OCI-LY3 (cell line): ENCODE results near the gene FAM120A.

ENCODE experiments used
- H2AFZ ChIP-seq: fragments of 200-600, 300-600 bp; shearing (Covaris generic); 2 replicates; pipeline ENCODE4 v1.6.0; 2014; ENCODE audit warnings: antibody characterized with exemption, low read depth, low read length
- H3K27ac ChIP-seq: fragments of 200-600, 300-600 bp; sonication (generic); 2 replicates; pipeline ENCODE4 v1.5.1; 2014; ENCODE audit warnings: mild to moderate bottlenecking, low read length, moderate library complexity, mixed read lengths
- H3K27me3 ChIP-seq: fragments of 200-600, 300-600 bp; sonication (generic); 2 replicates; pipeline ENCODE4 v1.6.1; 2014; ENCODE audit warnings: low read depth, low read length, mixed read lengths
- H3K36me3 ChIP-seq: fragments of 200-600, 300-600 bp; sonication (generic); replicated peaks from 2 replicates; pipeline ENCODE3; 2014; ENCODE audit warnings: low read depth, low read length, mixed read lengths
- H3K4me1 ChIP-seq: fragments of 300-600, 200-600 bp; sonication (generic); 2 replicates; pipeline ENCODE4 v1.6.1; 2014; ENCODE audit warnings: low read length, mixed read lengths
- H3K4me2 ChIP-seq: fragments of 200-600, 300-600 bp; sonication (generic); 2 replicates; pipeline ENCODE4 v1.6.1; 2014; ENCODE audit warnings: low read length, mixed read lengths
- H3K4me3 ChIP-seq: fragments of 300-600, 200-600 bp; sonication (generic); 2 replicates; pipeline ENCODE4 v1.5.1; 2014; ENCODE audit warnings: antibody characterized with exemption, mild to moderate bottlenecking, low read length, moderate library complexity
- H3K79me2 ChIP-seq: fragments of 300-600, 200-600 bp; shearing (Covaris generic); 2 replicates; pipeline ENCODE4 v1.6.1; 2014; ENCODE audit warnings: mild to moderate bottlenecking, low read length, mixed read lengths
- H3K9ac ChIP-seq: fragments of 300-600, 200-600 bp; shearing (Covaris generic); 2 replicates; pipeline ENCODE4 v1.6.0; 2014; ENCODE audit warnings: mild to moderate bottlenecking, low read length, moderate library complexity
- H3K9me3 ChIP-seq: fragments of 200-600, 300-600 bp; shearing (Covaris generic); 2 replicates; pipeline ENCODE4 v1.6.1; 2014; ENCODE audit warnings: low read length, mixed read lengths; ENCODE audit not compliant: insufficient read depth
- H4K20me1 ChIP-seq: fragments of 200-600, 300-600 bp; sonication (generic); 2 replicates; pipeline ENCODE4 v1.6.1; 2016; ENCODE audit warnings: low read length, mixed read lengths; ENCODE audit not compliant: insufficient read depth
- EZH2phosphoT487 ChIP-seq: fragments of 200-600 bp; shearing (Covaris generic); IDR thresholded peaks from 2 replicates; pipeline ENCODE4 v1.6.1; 2018; ENCODE audit warnings: antibody characterized with exemption, mixed run types, low read depth
- TF ChIP-seq, protein P1 (sequence below): fragments of 200-600, 300-600 bp; sonication (generic); IDR thresholded peaks from 2 replicates; pipeline ENCODE4 v1.5.1; 2014; ENCODE audit warnings: antibody characterized with exemption, low read length, low read depth

FAM120A gene

DNA sequence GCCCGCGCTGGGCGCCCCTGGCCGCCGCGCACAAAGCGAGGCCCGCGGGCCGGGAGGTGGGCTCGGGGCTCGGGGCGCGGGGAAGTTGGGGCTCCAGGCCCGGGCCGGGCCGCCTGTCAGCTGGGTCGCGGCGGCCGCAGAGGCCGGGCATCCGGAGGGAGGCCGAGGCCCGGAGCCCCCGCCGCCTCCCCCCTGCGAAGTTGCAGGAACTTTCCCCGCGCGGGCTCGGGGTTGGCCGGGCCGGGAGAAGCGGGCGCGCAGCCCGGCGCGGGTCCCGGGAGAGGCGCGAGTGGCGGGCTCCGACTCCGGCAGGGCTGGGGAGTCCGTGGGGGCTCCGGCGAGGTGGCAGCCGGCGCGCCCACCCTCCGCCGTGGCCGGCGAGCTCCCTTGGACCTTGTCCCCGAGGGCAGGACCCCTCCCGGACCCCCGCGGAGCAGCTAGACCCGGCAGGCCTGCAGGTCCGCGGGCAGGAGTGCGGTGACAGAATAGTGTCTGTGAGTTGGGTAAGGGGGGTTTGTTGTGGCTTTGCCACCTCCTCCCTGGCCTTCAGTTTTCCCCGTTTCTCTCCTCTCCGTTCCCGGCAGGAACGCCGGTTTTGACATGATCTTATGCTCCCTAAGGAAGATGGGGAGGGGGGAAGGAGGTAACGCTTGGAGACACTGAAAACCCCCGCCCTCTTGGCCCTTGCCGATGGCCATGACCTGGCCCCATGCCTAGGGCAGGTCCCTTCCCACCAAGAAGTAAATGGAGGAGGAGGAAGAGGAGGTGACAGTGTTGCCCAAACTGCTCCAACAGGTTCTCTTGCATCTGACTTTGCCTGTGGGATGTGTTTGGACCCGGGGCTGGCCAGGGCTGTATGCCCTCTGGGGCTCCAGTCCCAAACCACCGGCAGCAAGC lies 125.8 kb downstream of the FAM120A start:
- no peaks in the 10 kb centered on the region for H3K9me3 ChIP-seq
- H3K27me3 ChIP-seq = no peaks in the 10 kb centered on the region
- H3K36me3 ChIP-seq = no peaks in the 10 kb centered on the region
- peaks cover 13% of the 10 kb centered on the region; the same call in 1 of the 2 replicates for H4K20me1 ChIP-seq
- TF ChIP-seq, protein P1, sequence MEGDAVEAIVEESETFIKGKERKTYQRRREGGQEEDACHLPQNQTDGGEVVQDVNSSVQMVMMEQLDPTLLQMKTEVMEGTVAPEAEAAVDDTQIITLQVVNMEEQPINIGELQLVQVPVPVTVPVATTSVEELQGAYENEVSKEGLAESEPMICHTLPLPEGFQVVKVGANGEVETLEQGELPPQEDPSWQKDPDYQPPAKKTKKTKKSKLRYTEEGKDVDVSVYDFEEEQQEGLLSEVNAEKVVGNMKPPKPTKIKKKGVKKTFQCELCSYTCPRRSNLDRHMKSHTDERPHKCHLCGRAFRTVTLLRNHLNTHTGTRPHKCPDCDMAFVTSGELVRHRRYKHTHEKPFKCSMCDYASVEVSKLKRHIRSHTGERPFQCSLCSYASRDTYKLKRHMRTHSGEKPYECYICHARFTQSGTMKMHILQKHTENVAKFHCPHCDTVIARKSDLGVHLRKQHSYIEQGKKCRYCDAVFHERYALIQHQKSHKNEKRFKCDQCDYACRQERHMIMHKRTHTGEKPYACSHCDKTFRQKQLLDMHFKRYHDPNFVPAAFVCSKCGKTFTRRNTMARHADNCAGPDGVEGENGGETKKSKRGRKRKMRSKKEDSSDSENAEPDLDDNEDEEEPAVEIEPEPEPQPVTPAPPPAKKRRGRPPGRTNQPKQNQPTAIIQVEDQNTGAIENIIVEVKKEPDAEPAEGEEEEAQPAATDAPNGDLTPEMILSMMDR = no peak
- no peak for TF ChIP-seq EZH2phosphoT487
- H3K4me3 ChIP-seq = peak overlapping the region; percentile 97
- peak overlapping the region; percentile 92 for H3K9ac ChIP-seq
- H3K27ac ChIP-seq = no peak overlapping the region
- H3K79me2 ChIP-seq = peaks cover 62% of the 10 kb centered on the region
- H3K4me1 ChIP-seq = peaks cover 15% of the 10 kb centered on the region
- peak overlapping the region; percentile 95 for H3K4me2 ChIP-seq
- no peak overlapping the region for H2AFZ ChIP-seq

DNA sequence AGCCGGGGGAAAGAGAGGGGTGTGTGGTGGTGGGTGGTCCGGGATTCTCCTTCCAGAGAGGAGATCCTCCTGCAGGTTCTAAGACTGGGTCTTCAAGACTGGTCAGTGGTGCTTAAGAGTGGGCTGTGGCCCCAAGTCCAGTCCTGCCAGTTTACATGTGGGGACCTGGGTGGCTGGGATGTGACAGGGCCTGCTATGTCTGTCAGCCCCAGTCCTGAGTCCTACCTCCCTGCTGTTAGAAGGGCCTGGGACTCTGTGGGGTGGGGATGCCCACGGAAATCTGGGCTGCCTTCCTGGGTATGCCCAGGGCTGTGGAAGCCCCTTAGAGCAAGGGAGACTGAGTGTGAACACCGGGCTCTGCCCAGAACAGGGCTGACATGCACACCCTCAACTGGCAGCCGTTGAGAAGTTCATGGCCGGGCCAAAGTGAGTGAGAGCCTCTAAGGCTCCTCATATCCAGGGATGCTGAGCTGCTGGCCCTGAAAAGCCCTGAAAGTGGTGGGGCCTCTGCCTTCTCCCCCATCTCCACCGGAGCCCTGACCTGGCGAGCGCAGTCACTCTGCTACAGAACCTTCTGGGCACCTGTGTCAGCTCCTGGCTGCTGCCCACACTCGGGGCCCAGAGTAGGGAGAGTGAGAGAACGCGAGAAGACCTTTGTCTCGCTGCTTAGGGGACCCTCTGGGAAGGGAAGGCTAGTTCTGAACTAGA lies 126.6 kb downstream of the FAM120A start:
- no peak overlapping the region for H3K27ac ChIP-seq
- no peaks in the 10 kb centered on the region for H3K27me3 ChIP-seq
- no peaks in the 10 kb centered on the region for H3K9me3 ChIP-seq
- H3K4me3 ChIP-seq = peak overlapping the region; percentile 97
- peaks cover 13% of the 10 kb centered on the region; the same call in 1 of the 2 replicates for H4K20me1 ChIP-seq
- H3K36me3 ChIP-seq = no peaks in the 10 kb centered on the region
- peak overlapping the region; percentile 95 for H3K4me2 ChIP-seq
- H3K9ac ChIP-seq = peak overlapping the region; percentile 92
- H3K4me1 ChIP-seq = peaks cover 15% of the 10 kb centered on the region
- H3K79me2 ChIP-seq = peaks cover 68% of the 10 kb centered on the region
- H2AFZ ChIP-seq = no peak overlapping the region
- TF ChIP-seq, protein P1 = no peak
- TF ChIP-seq EZH2phosphoT487 = no peak

DNA sequence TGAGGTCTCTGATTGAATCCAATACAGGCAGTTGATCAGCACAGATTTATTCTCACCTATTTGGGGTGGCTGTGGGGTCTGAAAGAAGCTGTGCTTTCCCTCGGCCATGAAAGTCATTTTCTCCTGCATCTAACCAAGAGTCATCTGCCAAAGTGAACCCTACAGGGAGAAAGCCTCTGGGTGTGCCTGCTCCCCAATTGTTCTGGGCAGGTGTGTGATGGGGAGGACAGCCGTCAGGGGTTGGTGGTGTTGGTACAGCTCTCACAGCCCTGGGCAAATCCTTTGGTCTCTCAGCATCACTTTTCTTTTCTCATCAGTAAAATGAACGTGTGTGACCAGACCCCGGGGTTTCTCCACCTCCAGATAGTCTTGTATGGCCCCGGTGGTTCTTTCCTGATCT lies 127.4 kb downstream of the FAM120A start:
- Histone ChIP-seq H2AFZ (no peak overlapping the region), H3K79me2 (peaks cover 68% of the 10 kb centered on the region), H3K9me3 (no peaks in the 10 kb centered on the region), H3K27ac (no peak overlapping the region), H3K4me1 (peaks cover 15% of the 10 kb centered on the region), H3K4me2 (no peak overlapping the region), H3K27me3 (no peaks in the 10 kb centered on the region), H4K20me1 (peaks cover 13% of the 10 kb centered on the region; the same call in 1 of the 2 replicates), H3K4me3 (no peak overlapping the region), H3K36me3 (no peaks in the 10 kb centered on the region), H3K9ac (no peak overlapping the region)
- TF ChIP-seq EZH2phosphoT487 = no peak
- TF ChIP-seq, protein P1 = no peak
